ENCODE measurements around the gene PRUNE2.

DNA sequence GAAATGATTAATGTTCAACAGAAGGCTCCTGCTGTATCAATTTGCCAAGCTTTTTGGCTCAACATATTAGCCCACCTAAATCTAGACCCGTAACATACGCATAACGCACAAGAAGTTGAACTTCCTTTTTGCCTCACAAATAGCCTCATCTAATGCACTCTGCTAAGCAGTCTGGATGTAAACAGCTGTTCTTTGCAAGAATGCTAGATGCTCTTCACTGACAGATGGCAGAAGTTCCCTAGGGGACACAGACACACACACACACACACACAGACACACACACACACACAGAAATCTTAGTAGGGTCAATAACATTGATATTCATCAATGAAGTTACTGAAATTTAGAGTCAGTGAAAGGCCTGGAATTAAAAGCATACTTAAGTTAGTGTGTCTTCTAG, 154.9 kb downstream of the PRUNE2 start:
- no peak for TF ChIP-seq POLR2A (IDR thresholded peaks at IDR 0.05)
- TF ChIP-seq, protein P1, sequence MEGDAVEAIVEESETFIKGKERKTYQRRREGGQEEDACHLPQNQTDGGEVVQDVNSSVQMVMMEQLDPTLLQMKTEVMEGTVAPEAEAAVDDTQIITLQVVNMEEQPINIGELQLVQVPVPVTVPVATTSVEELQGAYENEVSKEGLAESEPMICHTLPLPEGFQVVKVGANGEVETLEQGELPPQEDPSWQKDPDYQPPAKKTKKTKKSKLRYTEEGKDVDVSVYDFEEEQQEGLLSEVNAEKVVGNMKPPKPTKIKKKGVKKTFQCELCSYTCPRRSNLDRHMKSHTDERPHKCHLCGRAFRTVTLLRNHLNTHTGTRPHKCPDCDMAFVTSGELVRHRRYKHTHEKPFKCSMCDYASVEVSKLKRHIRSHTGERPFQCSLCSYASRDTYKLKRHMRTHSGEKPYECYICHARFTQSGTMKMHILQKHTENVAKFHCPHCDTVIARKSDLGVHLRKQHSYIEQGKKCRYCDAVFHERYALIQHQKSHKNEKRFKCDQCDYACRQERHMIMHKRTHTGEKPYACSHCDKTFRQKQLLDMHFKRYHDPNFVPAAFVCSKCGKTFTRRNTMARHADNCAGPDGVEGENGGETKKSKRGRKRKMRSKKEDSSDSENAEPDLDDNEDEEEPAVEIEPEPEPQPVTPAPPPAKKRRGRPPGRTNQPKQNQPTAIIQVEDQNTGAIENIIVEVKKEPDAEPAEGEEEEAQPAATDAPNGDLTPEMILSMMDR (IDR thresholded peaks at IDR 0.05): no peak

All from heart left ventricle (tissue), 13 donors.